Measurements from ENCODE around the gene POLK. TPM values are rescaled to one million over a fixed set of nuclear protein-coding genes. Genes with fewer than 3 reads are reported as not detected.

The POLK gene
- polyA plus RNA-seq, 1 of the 3 experiments (the other 2 are of a cell fraction) = 5.5 TPM

- H3K36me3 ChIP-seq (replicated peaks in 1 of 2; ENCODE audit: control insufficient read depth in 1 of 2, insufficient read depth in 2 of 2, low read length in 1 of 2) = peaks cover 0 to 9% of the 10 kb centered on the region in 2 experiments
- no peak overlapping the region for H3K27ac ChIP-seq (ENCODE audit: low read depth in 2 of 2, low read length in 1 of 2)
- H3K9me2 ChIP-seq = no peaks in the 10 kb centered on the region
- WGBS (ENCODE audit: low lambda C conversion rate) = 96% methylated on average over 2 of the region's 2 CpGs
- H3K9me3 ChIP-seq = 0 out of 2 replicates have a peak, but pooled peaks cover 3% of the 10 kb centered on the region
- no peaks in the 10 kb centered on the region for H3K27me3 ChIP-seq (ENCODE audit: insufficient read depth)
- no peak overlapping the region for H3K9ac ChIP-seq
- peaks cover 0 to 5% of the 10 kb centered on the region in 2 experiments; a peak in 3 of 4 replicates for H3K4me1 ChIP-seq (ENCODE audit: control insufficient read depth in 1 of 2, insufficient read depth in 2 of 2, low read depth in 1 of 2, low read length in 1 of 2)
- H3K4me3 ChIP-seq (ENCODE audit: low read depth in 2 of 2, low read length in 1 of 2) = no peak overlapping the region
- ChIA-PET POLR2A (no interaction called here), CTCF (no interaction called here)
- no peak overlapping the region for H3K4me2 ChIP-seq
- H3F3A ChIP-seq (replicated peaks; ENCODE audit: insufficient read depth) = no peaks in the 10 kb centered on the region
- TF ChIP-seq TEAD4 (IDR thresholded peaks at IDR 0.05; ENCODE audit: borderline replicate concordance, insufficient read depth) (no peak), EP300 (IDR thresholded peaks at IDR 0.05; ENCODE audit: borderline replicate concordance in 1 of 2, low read depth in 1 of 2, low read length in 1 of 2) (no peak), IRF3 (IDR thresholded peaks at IDR 0.05; ENCODE audit: low read depth, low read length) (no peak), EZH2phosphoT487 (IDR thresholded peaks at IDR 0.05; ENCODE audit: borderline replicate concordance, low read depth) (no peak), PBX3 (IDR thresholded peaks at IDR 0.05) (no peak), FOXJ3 (CRISPR knock-in tag; IDR thresholded peaks at IDR 0.05) (no peak), RCOR1 (IDR thresholded peaks at IDR 0.05; ENCODE audit: low read length) (no peak), TAF1 (IDR thresholded peaks at IDR 0.05; ENCODE audit: borderline replicate concordance, low read depth, low read length) (no peak), RAD21 (IDR thresholded peaks at IDR 0.05; ENCODE audit: low read length) (no peak), YY1 (IDR thresholded peaks at IDR 0.05; ENCODE audit: low read depth) (no peak)
- peaks cover 30% of the 10 kb centered on the region for H3K79me2 ChIP-seq (ENCODE audit: insufficient read depth)
- no peak overlapping the region for H2AFZ ChIP-seq (ENCODE audit: low read depth)
- no peak for DNase-seq
- no peaks in the 10 kb centered on the region for H4K20me1 ChIP-seq (ENCODE audit: insufficient read depth)
Observed at GRCh38 chr5:75463726-75464125, 48.0 kb upstream of the POLK start.

- no peaks in the 10 kb centered on the region for H3F3A ChIP-seq (replicated peaks; ENCODE audit: insufficient read depth)
- TF ChIP-seq GATA2 (CRISPR knock-in tag; IDR thresholded peaks at IDR 0.05) = no peak
- TF ChIP-seq MAX (IDR thresholded peaks at IDR 0.05; ENCODE audit: low read depth) = no peak
- no peak for TF ChIP-seq PBX3 (IDR thresholded peaks at IDR 0.05)
- TF ChIP-seq, protein P1, sequence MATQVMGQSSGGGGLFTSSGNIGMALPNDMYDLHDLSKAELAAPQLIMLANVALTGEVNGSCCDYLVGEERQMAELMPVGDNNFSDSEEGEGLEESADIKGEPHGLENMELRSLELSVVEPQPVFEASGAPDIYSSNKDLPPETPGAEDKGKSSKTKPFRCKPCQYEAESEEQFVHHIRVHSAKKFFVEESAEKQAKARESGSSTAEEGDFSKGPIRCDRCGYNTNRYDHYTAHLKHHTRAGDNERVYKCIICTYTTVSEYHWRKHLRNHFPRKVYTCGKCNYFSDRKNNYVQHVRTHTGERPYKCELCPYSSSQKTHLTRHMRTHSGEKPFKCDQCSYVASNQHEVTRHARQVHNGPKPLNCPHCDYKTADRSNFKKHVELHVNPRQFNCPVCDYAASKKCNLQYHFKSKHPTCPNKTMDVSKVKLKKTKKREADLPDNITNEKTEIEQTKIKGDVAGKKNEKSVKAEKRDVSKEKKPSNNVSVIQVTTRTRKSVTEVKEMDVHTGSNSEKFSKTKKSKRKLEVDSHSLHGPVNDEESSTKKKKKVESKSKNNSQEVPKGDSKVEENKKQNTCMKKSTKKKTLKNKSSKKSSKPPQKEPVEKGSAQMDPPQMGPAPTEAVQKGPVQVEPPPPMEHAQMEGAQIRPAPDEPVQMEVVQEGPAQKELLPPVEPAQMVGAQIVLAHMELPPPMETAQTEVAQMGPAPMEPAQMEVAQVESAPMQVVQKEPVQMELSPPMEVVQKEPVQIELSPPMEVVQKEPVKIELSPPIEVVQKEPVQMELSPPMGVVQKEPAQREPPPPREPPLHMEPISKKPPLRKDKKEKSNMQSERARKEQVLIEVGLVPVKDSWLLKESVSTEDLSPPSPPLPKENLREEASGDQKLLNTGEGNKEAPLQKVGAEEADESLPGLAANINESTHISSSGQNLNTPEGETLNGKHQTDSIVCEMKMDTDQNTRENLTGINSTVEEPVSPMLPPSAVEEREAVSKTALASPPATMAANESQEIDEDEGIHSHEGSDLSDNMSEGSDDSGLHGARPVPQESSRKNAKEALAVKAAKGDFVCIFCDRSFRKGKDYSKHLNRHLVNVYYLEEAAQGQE (IDR thresholded peaks at IDR 0.05; ENCODE audit: low read depth, low read length) = no peak
- TF ChIP-seq TCF12 (IDR thresholded peaks at IDR 0.05) = no peak
- TF ChIP-seq JUND (IDR thresholded peaks at IDR 0.05) = no peak
- TF ChIP-seq EP300 (IDR thresholded peaks at IDR 0.05; ENCODE audit: borderline replicate concordance in 1 of 2, low read depth in 1 of 2, low read length in 1 of 2) = no peak
- TF ChIP-seq NFIC (IDR thresholded peaks at IDR 0.05; ENCODE audit: borderline replicate concordance) = no peak
- TF ChIP-seq EZH2phosphoT487 (IDR thresholded peaks at IDR 0.05; ENCODE audit: borderline replicate concordance, low read depth) = no peak
- peaks cover 17% of the 10 kb centered on the region; the same call in 1 of the 2 replicates for H3K9me3 ChIP-seq
- DNase-seq = no peak
- no peak overlapping the region for H3K9ac ChIP-seq
- no peaks in the 10 kb centered on the region for H3K27me3 ChIP-seq (ENCODE audit: insufficient read depth)
- H4K20me1 ChIP-seq (ENCODE audit: insufficient read depth) = no peaks in the 10 kb centered on the region
- H2AFZ ChIP-seq (ENCODE audit: low read depth) = no peak overlapping the region
- H3K4me3 ChIP-seq (ENCODE audit: low read depth in 2 of 2, low read length in 1 of 2) = no peak overlapping the region
- H3K4me1 ChIP-seq (ENCODE audit: control insufficient read depth in 1 of 2, insufficient read depth in 2 of 2, low read depth in 1 of 2, low read length in 1 of 2) = peaks cover 0 to 5% of the 10 kb centered on the region in 2 experiments; a peak in 3 of 4 replicates
- no peak overlapping the region; a peak in 1 of 4 replicates for H3K27ac ChIP-seq (ENCODE audit: low read depth in 2 of 2, low read length in 1 of 2)
- ChIA-PET POLR2A (no interaction called here), CTCF (no interaction called here)
- H3K4me2 ChIP-seq = no peak overlapping the region
- H3K79me2 ChIP-seq (ENCODE audit: insufficient read depth) = peaks cover 40% of the 10 kb centered on the region
- H3K9me2 ChIP-seq = no peaks in the 10 kb centered on the region
- 100% methylated on average over 1 of the region's 1 CpG for WGBS (ENCODE audit: low lambda C conversion rate)
- peaks cover 0 to 14% of the 10 kb centered on the region in 2 experiments for H3K36me3 ChIP-seq (replicated peaks in 1 of 2; ENCODE audit: control insufficient read depth in 1 of 2, insufficient read depth in 2 of 2, low read length in 1 of 2)
Observed at GRCh38 chr5:75465480-75465879, 46.2 kb upstream of the POLK start.
